ENCODE results near the gene CLSTN2.
A peak's percentile ranks its signal among the peaks of the same experiment; 100 is the strongest.
"Not testable (repeated sequence)": the region's sequence is repeated elsewhere in the genome, so short reads cannot be mapped to it uniquely, and the experiment has no call there.

CLSTN2 gene

GRCh38 chr3:140394488-140395133, 459.6 kb downstream of the CLSTN2 start:
- no peak for DNase-seq

- no peak for DNase-seq
Observed at GRCh38 chr3:140395134-140396075, 460.4 kb downstream of the CLSTN2 start.

- no peak for DNase-seq
Observed at GRCh38 chr3:140396110-140396509, 461.1 kb downstream of the CLSTN2 start.

- DNase-seq: no peak
Observed at GRCh38 chr3:140397847-140398246, 462.9 kb downstream of the CLSTN2 start.

GRCh38 chr3:140398387-140398786, 463.4 kb downstream of the CLSTN2 start:
- no peak for DNase-seq

GRCh38 chr3:140399871-140400270, 464.9 kb downstream of the CLSTN2 start:
- peak; percentile 3 for DNase-seq

GRCh38 chr3:140403079-140403478, 468.1 kb downstream of the CLSTN2 start:
- no peak for DNase-seq

GRCh38 chr3:140403608-140404007, 468.6 kb downstream of the CLSTN2 start:
- no peak for DNase-seq

- no peak for DNase-seq
Observed at GRCh38 chr3:140406655-140407054, 471.7 kb downstream of the CLSTN2 start.

- no peak for DNase-seq
Observed at GRCh38 chr3:140408252-140408651, 473.3 kb downstream of the CLSTN2 start.

- no peak for DNase-seq
Observed at GRCh38 chr3:140416666-140417065, 481.7 kb downstream of the CLSTN2 start.

- no peak for DNase-seq
Observed at GRCh38 chr3:140420621-140421357, 485.8 kb downstream of the CLSTN2 start.

- no peak for DNase-seq
Observed at GRCh38 chr3:140421884-140422283, 486.9 kb downstream of the CLSTN2 start.

GRCh38 chr3:140423146-140423545, 488.2 kb downstream of the CLSTN2 start:
- no peak for DNase-seq

GRCh38 chr3:140423574-140423973, 488.6 kb downstream of the CLSTN2 start:
- DNase-seq: not testable (repeated sequence)

- DNase-seq: no peak
Observed at GRCh38 chr3:140424211-140424610, 489.2 kb downstream of the CLSTN2 start.

- no peak for DNase-seq
Observed at GRCh38 chr3:140424726-140425125, 489.7 kb downstream of the CLSTN2 start.

- no peak for DNase-seq
Observed at GRCh38 chr3:140427786-140428185, 492.8 kb downstream of the CLSTN2 start.

GRCh38 chr3:140428380-140428779, 493.4 kb downstream of the CLSTN2 start:
- DNase-seq: no peak

GRCh38 chr3:140429791-140430190, 494.8 kb downstream of the CLSTN2 start:
- no peak for DNase-seq

- DNase-seq: no peak
Observed at GRCh38 chr3:140430494-140430893, 495.5 kb downstream of the CLSTN2 start.

GRCh38 chr3:140432229-140432669, 497.3 kb downstream of the CLSTN2 start:
- DNase-seq: no peak

GRCh38 chr3:140433431-140433830, 498.4 kb downstream of the CLSTN2 start:
- DNase-seq: no peak

Measured in hematopoietic multipotent progenitor cell treated with erythropoietin and hydrocortisone succinate and interleukin-3 and kit ligand, for 4 days (in vitro differentiated cells).